H1 (cell line): ENCODE data around the gene TRNAU1AP. TPM values are rescaled to one million over a fixed set of nuclear protein-coding genes. Genes with fewer than 3 reads are reported as not detected.

ENCODE experiments used
- CTCF ChIA-PET: fragments of 300-600 bp; sonication (Branson Sonifier 250); formaldehyde crosslinking; loops from one replicate; lab custom pipeline; 2021; ENCODE audit not compliant: partially characterized antibody; lab: Charles Lee
- POLR2A ChIA-PET: fragments of 300-600 bp; sonication (Branson Sonifier 250); formaldehyde crosslinking; loops from one replicate; lab custom pipeline; 2021; ENCODE audit warnings: inconsistent platforms; ENCODE audit not compliant: partially characterized antibody; lab: Charles Lee
- DNase-seq, 2 experiments: peaks; one replicate each; pipeline versions ENCODE4 v3.0.0 to v3.0.0-alpha.2; 2010 to 2022; ENCODE audit warnings: low spot score in 2 of 2, low read depth in 1 of 2, mixed read lengths in 1 of 2
- FAIRE-seq: peaks from 2 replicates; lab custom pipeline; 2011; peaks lifted over from hg19 to GRCh38; lab: Jason Lieb, UNC
- H2AFZ ChIP-seq: 2 replicates; pipeline ENCODE4 v1.8.1; 2012; ENCODE audit warnings: low read length, inconsistent platforms
- H2AK5ac ChIP-seq: 2 replicates; pipeline ENCODE4 v1.6.1; 2013; ENCODE audit warnings: low read depth, low read length
- H2BK120ac ChIP-seq: replicated peaks from 2 replicates; pipeline ENCODE3; 2013; ENCODE audit warnings: low read depth, low read length, inconsistent platforms
- H2BK12ac ChIP-seq: 2 replicates; pipeline ENCODE4 v1.6.1; 2013; ENCODE audit warnings: low read depth, low read length
- H2BK15ac ChIP-seq: 2 replicates; pipeline ENCODE4 v1.6.1; 2013; ENCODE audit warnings: low read length
- H2BK20ac ChIP-seq: 2 replicates; pipeline ENCODE4 v1.6.1; 2013; ENCODE audit warnings: low read length
- H2BK5ac ChIP-seq: 2 replicates; pipeline ENCODE4 v1.6.1; 2013; ENCODE audit warnings: low read depth, low read length
- H3K14ac ChIP-seq: 2 replicates; pipeline ENCODE4 v1.6.1; 2013; ENCODE audit warnings: inconsistent platforms; ENCODE audit not compliant: insufficient read length
- H3K18ac ChIP-seq: 2 replicates; pipeline ENCODE4 v1.6.1; 2013; ENCODE audit warnings: low read length; ENCODE audit errors: extremely low read depth
- H3K23ac ChIP-seq: 2 replicates; pipeline ENCODE4 v1.6.1; 2013; ENCODE audit warnings: inconsistent platforms; ENCODE audit not compliant: insufficient read length
- H3K23me2 ChIP-seq: 2 replicates; pipeline ENCODE4 v1.6.1; 2013; ENCODE audit warnings: low read depth, low read length
- H3K27ac ChIP-seq: 2 replicates; pipeline ENCODE4 v1.6.1; 2011; ENCODE audit warnings: low read depth, low read length, inconsistent platforms
- H3K27me3 ChIP-seq, 4 experiments: replicated peaks in 1 of 4; 1 replicate in 1 of 4; 2 replicates in 3 of 4; pipeline versions ENCODE4 v1.6.1 to v1.8.1; 2011 to 2013; ENCODE audit warnings: low read length in 3 of 4, mild to moderate bottlenecking in 3 of 4, inconsistent platforms in 2 of 4, mixed read lengths in 2 of 4, moderate library complexity in 1 of 4; ENCODE audit not compliant: control insufficient read depth in 3 of 4, insufficient read depth in 3 of 4; ENCODE audit errors: extremely low read depth in 1 of 4
- H3K36me3 ChIP-seq, 4 experiments: 2 replicates each; pipeline versions ENCODE4 v1.6.1 to v1.8.1; 2011 to 2013; ENCODE audit warnings: mild to moderate bottlenecking in 4 of 4, low read length in 3 of 4, moderate library complexity in 2 of 4, control low read depth in 1 of 4, inconsistent platforms in 1 of 4; ENCODE audit not compliant: insufficient read depth in 4 of 4, control insufficient read depth in 2 of 4
- H3K4ac ChIP-seq: replicated peaks from 2 replicates; pipeline ENCODE3; 2013; ENCODE audit warnings: low read length, low read depth, mixed read lengths, inconsistent platforms; ENCODE audit not compliant: insufficient read length
- H3K4me1 ChIP-seq, 4 experiments: replicated peaks in 1 of 4; 1 replicate in 1 of 4; 2 replicates in 3 of 4; pipeline versions ENCODE4 v1.6.1 to v1.8.1; 2011 to 2013; ENCODE audit warnings: low read length in 3 of 4, inconsistent platforms in 2 of 4, mixed read lengths in 1 of 4; ENCODE audit not compliant: insufficient read depth in 4 of 4, control insufficient read depth in 3 of 4
- H3K4me2 ChIP-seq, 2 experiments: 2 replicates each; pipeline versions ENCODE4 v1.6.1 to v1.8.1; 2011 to 2013; ENCODE audit warnings: low read depth in 2 of 2, low read length in 2 of 2, control low read depth in 1 of 2, inconsistent platforms in 1 of 2, mild to moderate bottlenecking in 1 of 2; ENCODE audit not compliant: insufficient read depth in 1 of 2
- H3K4me3 ChIP-seq, 4 experiments: fragments of 200-600, 300-600 bp in 1 of 4; sonication (generic), shearing (Covaris generic), sonication (Bioruptor Twin) in 1 of 4; 2 replicates each; pipeline versions ENCODE4 v1.5.1 to v1.8.1; 2011 to 2016; ENCODE audit warnings: low read length in 4 of 4, low read depth in 3 of 4, control low read depth in 2 of 4, inconsistent platforms in 2 of 4, mild to moderate bottlenecking in 2 of 4, mixed read lengths in 1 of 4, moderate library complexity in 1 of 4; ENCODE audit not compliant: insufficient read depth in 2 of 4; ENCODE audit errors: extremely low read depth in 1 of 4
- H3K56ac ChIP-seq: replicated peaks from 2 replicates; pipeline ENCODE3; 2013; ENCODE audit warnings: low read depth, mild to moderate bottlenecking, mixed read lengths, low read length, inconsistent platforms; ENCODE audit not compliant: insufficient read length
- H3K79me1 ChIP-seq: 2 replicates; pipeline ENCODE4 v1.6.1; 2013; ENCODE audit warnings: low read depth, low read length, control low read depth
- H3K79me2 ChIP-seq, 2 experiments: 2 replicates each; pipeline versions ENCODE4 v1.6.1 to v1.8.1; 2012 to 2013; ENCODE audit warnings: low read length in 2 of 2, mild to moderate bottlenecking in 2 of 2, inconsistent platforms in 1 of 2; ENCODE audit not compliant: insufficient read depth in 2 of 2, control insufficient read depth in 1 of 2
- H3K9ac ChIP-seq, 4 experiments: replicated peaks in 1 of 4; 1 replicate in 1 of 4; 2 replicates in 3 of 4; pipeline versions ENCODE4 v1.6.1 to v1.8.1; 2011 to 2013; ENCODE audit warnings: low read depth in 3 of 4, low read length in 3 of 4, control low read depth in 2 of 4, mild to moderate bottlenecking in 2 of 4, moderate library complexity in 2 of 4, inconsistent platforms in 1 of 4; ENCODE audit errors: extremely low read depth in 1 of 4
- H3K9me3 ChIP-seq, 2 experiments: 2 replicates each; pipeline versions ENCODE4 v1.6.1 to v1.8.1; 2012 to 2013; ENCODE audit warnings: mild to moderate bottlenecking in 2 of 2, moderate library complexity in 2 of 2, control low read depth in 1 of 2, inconsistent platforms in 1 of 2, low read depth in 1 of 2, low read length in 1 of 2, mixed read lengths in 1 of 2; ENCODE audit not compliant: insufficient read depth in 2 of 2
- H4K20me1 ChIP-seq, 2 experiments: replicated peaks in 1 of 2; 2 replicates each; pipeline versions ENCODE3 to v1.8.1; 2011 to 2013; ENCODE audit warnings: inconsistent platforms in 2 of 2, low read length in 2 of 2, mild to moderate bottlenecking in 1 of 2; ENCODE audit not compliant: insufficient read depth in 2 of 2, control insufficient read depth in 1 of 2
- H4K5ac ChIP-seq: 2 replicates; pipeline ENCODE4 v1.6.1; 2013; ENCODE audit warnings: low read length, low read depth, mixed read lengths, inconsistent platforms; ENCODE audit not compliant: insufficient read length
- H4K8ac ChIP-seq: 2 replicates; pipeline ENCODE4 v1.8.0; 2013; ENCODE audit warnings: mild to moderate bottlenecking, moderate library complexity, low read length, inconsistent platforms; ENCODE audit not compliant: insufficient read depth; ENCODE audit errors: extremely low read depth
- H4K91ac ChIP-seq: replicated peaks from 2 replicates; pipeline ENCODE3; 2013; ENCODE audit warnings: low read length, mixed read lengths, inconsistent platforms; ENCODE audit not compliant: insufficient read length
- SP1 ChIP-seq: IDR thresholded peaks from 2 replicates; pipeline ENCODE4 v1.6.1; 2011; ENCODE audit warnings: low read depth, low read length
- WGBS, 2 experiments: shearing (Covaris generic) in 1 of 2; methylation state at CpG; one replicate each; pipeline versions ENCODE4 v1.1.6 to v1.1.7; 2013 to 2015; ENCODE audit warnings: low lambda C conversion rate in 2 of 2, mixed read lengths in 2 of 2, inconsistent platforms in 1 of 2, low coverage in 1 of 2, missing lambda C conversion rate in 1 of 2; ENCODE audit not compliant: insufficient replicate concordance in 2 of 2, insufficient coverage in 1 of 2, insufficient read length in 1 of 2; ENCODE audit errors: extremely low coverage in 1 of 2, missing lambda C conversion rate in 1 of 2; 5-methylcytosine and 5-hydroxymethylcytosine counted together
- polyA plus RNA-seq, 7 experiments: library from polyadenylated mRNA; depleted of rRNA in 3 of 7; stranded (reverse) in 5 of 7; unstranded in 2 of 7; fragments of >200 nt in 5 of 7; fragments of 200-250 nt in 2 of 7; gene quantifications; 1 replicate in 5 of 7; 2 replicates in 1 of 7; 4 replicates in 1 of 7; pipeline versions ENCODE4 v1.2.1 to v1.2.3, GENCODE V29; 2011 to 2013; ENCODE audit warnings: missing spikeins in 2 of 7, mixed read lengths in 2 of 7
- total RNA-seq: library from RNA; stranded (reverse); fragmentation: NEBNext Ultra II Directional; extraction: Animal tissue kit (Norgen Biotek cat#: 25700); gene quantifications from 2 replicates; pipeline ENCODE4 v1.2.1, GENCODE V29; 2021

The TRNAU1AP gene
- total and polyA plus RNA-seq, 2 of the 8 experiments (the other 6 are each of a cell fraction or from before 2014, with no cell fraction given), result 35.2 to 37.1 TPM

- Histone ChIP-seq H3K79me1 (no peaks in the 10 kb centered on the region; the same call in 1 of the 2 replicates), H3K27me3 (no peaks in the 10 kb centered on the region), H2AFZ (no peak overlapping the region), H3K23ac (peak overlapping the region; percentile 61), H3K79me2 (peaks cover 0 to 24% of the 10 kb centered on the region in 2 experiments; a peak in 2 of 4 replicates), H3K9me3 (no peaks in the 10 kb centered on the region), H3K9ac (peak overlapping the region; percentile 87 to 100 (median 98)), H2BK15ac (no peak overlapping the region), H2AK5ac (no peak overlapping the region), H3K23me2 (peaks cover 10% of the 10 kb centered on the region), H2BK12ac (no peak overlapping the region), H2BK120ac (no peak overlapping the region), H4K91ac (peak overlapping the region; percentile 59), H4K20me1 (peaks cover 7% of the 10 kb centered on the region in 2 experiments), H2BK5ac (0 out of 2 replicates have a peak overlapping the region, but pooled peaks have one; percentile 49), H3K18ac (peak overlapping the region; percentile 88), H3K4ac (no peak overlapping the region), H4K5ac (peak overlapping the region; percentile 99), H3K4me3 (peak overlapping the region; percentile 75 to 96 (median 90)), H2BK20ac (no peak overlapping the region), H3K14ac (no peak overlapping the region), H3K36me3 (peaks cover 41 to 58% (median 45%) of the 10 kb centered on the region in 4 experiments), H3K27ac (peak overlapping the region; percentile 95), H3K4me1 (peaks cover 5 to 17% (median 9%) of the 10 kb centered on the region in 4 experiments; a peak in 5 of 7 replicates), H4K8ac (peak overlapping the region; percentile 9; the same call in 1 of the 2 replicates), H3K4me2 (peak overlapping the region; percentile 92 to 94), H3K56ac (peak overlapping the region; percentile 81)
- no peak for DNase-seq
- POLR2A ChIA-PET, result interaction anchor here (0.6 to 31.3 kb wide), 48 partner anchors 7 to 677 kb away, joined by 3 to 660 read pairs (median 6); partner anchors contain the start of genes ATP5IF1, GMEB1, MED18 and PHACTR4
- CTCF ChIA-PET, result no interaction called here
- FAIRE-seq, result no peak
- WGBS, 2 experiments, result 3% methylated on average over 11 of the region's 11 CpGs; no CpG with 5 or more reads in 1 of the 2 experiments
- no peak for TF ChIP-seq SP1
Observed at GRCh38 chr1:28507247-28507645, 45.6 kb upstream of the TRNAU1AP start.
